Activated naive CD8-positive, alpha-beta T cell treated with anti-CD3 and anti-CD28 coated beads, Interleukin-2, amount 10 ng/mL, durations not matched to agents 7 days and 5 days (primary cell): Measurements from ENCODE around the gene CTIF. TPM values are rescaled to one million over a fixed set of nuclear protein-coding genes. Genes with fewer than 3 reads are reported as not detected.

ENCODE experiments used
- ATAC-seq: fragments of 150-1000 bp; cut with Tn5 transposase; one replicate; pipeline ENCODE4 v1.10.0; 2021; ENCODE audit warnings: low read depth, moderate library complexity
- POLR2A ChIA-PET: fragments of 350-600 bp; sonication (Branson Sonifier 250); formaldehyde crosslinking; loops from one replicate; lab custom pipeline; 2021; ENCODE audit warnings: antibody characterized with exemption; lab: Charles Lee
- DNase-seq: peaks from one replicate; pipeline ENCODE4 v3.0.0; 2021
- H3K27ac Mint-ChIP-seq: one replicate; pipeline ENCODE4 v1.8.0; 2022; ENCODE audit warnings: mild to moderate bottlenecking, mixed read lengths
- H3K27me3 Mint-ChIP-seq: one replicate; pipeline ENCODE4 v1.8.0; 2022; ENCODE audit warnings: mild to moderate bottlenecking, moderate library complexity, mixed read lengths
- H3K36me3 Mint-ChIP-seq: one replicate; pipeline ENCODE4 v1.8.0; 2021; ENCODE audit warnings: mild to moderate bottlenecking, mixed read lengths
- H3K4me1 Mint-ChIP-seq: one replicate; pipeline ENCODE4 v1.8.0; 2021; ENCODE audit warnings: mixed read lengths
- H3K4me3 Mint-ChIP-seq: one replicate; pipeline ENCODE4 v1.8.0; 2022; ENCODE audit warnings: mild to moderate bottlenecking, moderate library complexity, mixed read lengths
- H3K9me3 Mint-ChIP-seq: one replicate; pipeline ENCODE4 v1.8.0; 2021; ENCODE audit warnings: mixed read lengths
- total RNA-seq, 2 experiments: library from RNA; stranded (reverse); gene quantifications; one replicate each; pipeline ENCODE4 v1.2.3, GENCODE V29; 2021

Gene CTIF
- total RNA-seq, 2 experiments from 2014 or later = 2.4 to 3.0 TPM

- POLR2A ChIA-PET = no interaction called here
- peak; percentile 13 for ATAC-seq
- Mint-ChIP-seq H3K27ac (no peak overlapping the region), H3K9me3 (no peaks in the 10 kb centered on the region), H3K4me3 (peak overlapping the region; percentile 90), H3K4me1 (peaks cover 15% of the 10 kb centered on the region), H3K36me3 (no peaks in the 10 kb centered on the region), H3K27me3 (peaks cover 24% of the 10 kb centered on the region)
- DNase-seq = peak; percentile 54
Observed at GRCh38 chr18:48540251-48541025, 1.6 kb downstream of the CTIF start.

GRCh38 chr18:48541026-48541746, 2.4 kb downstream of the CTIF start:
- peaks cover 29% of the 10 kb centered on the region for H3K27me3 Mint-ChIP-seq
- peaks cover 13% of the 10 kb centered on the region for H3K4me1 Mint-ChIP-seq
- H3K9me3 Mint-ChIP-seq = no peaks in the 10 kb centered on the region
- DNase-seq = peak; percentile 48
- no peak overlapping the region for H3K27ac Mint-ChIP-seq
- POLR2A ChIA-PET = no interaction called here
- peak; percentile 9 for ATAC-seq
- H3K36me3 Mint-ChIP-seq = no peaks in the 10 kb centered on the region
- peak overlapping the region; percentile 27 for H3K4me3 Mint-ChIP-seq

- DNase-seq = no peak
- Mint-ChIP-seq H3K27me3 (peaks cover 30% of the 10 kb centered on the region), H3K27ac (no peak overlapping the region), H3K4me1 (peaks cover 13% of the 10 kb centered on the region), H3K36me3 (no peaks in the 10 kb centered on the region), H3K9me3 (no peaks in the 10 kb centered on the region), H3K4me3 (peak overlapping the region; percentile 27)
- no peak for ATAC-seq
- POLR2A ChIA-PET = no interaction called here
Observed at GRCh38 chr18:48541747-48542400, 3.0 kb downstream of the CTIF start.

GRCh38 chr18:48542513-48543181, 3.8 kb downstream of the CTIF start:
- Mint-ChIP-seq H3K9me3 (no peaks in the 10 kb centered on the region), H3K27me3 (peaks cover 32% of the 10 kb centered on the region), H3K4me3 (no peak overlapping the region)

GRCh38 chr18:48543228-48543627, 4.4 kb downstream of the CTIF start:
- Mint-ChIP-seq H3K4me3 (no peak overlapping the region), H3K4me1 (peaks cover 13% of the 10 kb centered on the region), H3K27me3 (peaks cover 32% of the 10 kb centered on the region), H3K27ac (no peak overlapping the region), H3K36me3 (no peaks in the 10 kb centered on the region), H3K9me3 (no peaks in the 10 kb centered on the region)
- POLR2A ChIA-PET = no interaction called here
- DNase-seq (peak; percentile 33), ATAC-seq (peak; percentile 34)

More at GRCh38 chr18:48542513-48543181, 3.8 kb downstream of the CTIF start:
- POLR2A ChIA-PET = no interaction called here
- ATAC-seq (no peak), DNase-seq (no peak)
- Mint-ChIP-seq H3K27ac (no peak overlapping the region), H3K36me3 (no peaks in the 10 kb centered on the region), H3K4me1 (peaks cover 13% of the 10 kb centered on the region)

- no peak for ATAC-seq
- H3K27ac Mint-ChIP-seq = no peak overlapping the region
- H3K4me3 Mint-ChIP-seq = no peak overlapping the region
- no peaks in the 10 kb centered on the region for H3K9me3 Mint-ChIP-seq
- H3K27me3 Mint-ChIP-seq = peaks cover 30% of the 10 kb centered on the region
- no peak for DNase-seq
- H3K36me3 Mint-ChIP-seq = no peaks in the 10 kb centered on the region
- H3K4me1 Mint-ChIP-seq = peaks cover 12% of the 10 kb centered on the region
- POLR2A ChIA-PET = no interaction called here
Observed at GRCh38 chr18:48544116-48544515, 5.3 kb downstream of the CTIF start.

GRCh38 chr18:48544661-48545415, 6.0 kb downstream of the CTIF start:
- Mint-ChIP-seq H3K27ac (no peak overlapping the region), H3K9me3 (no peaks in the 10 kb centered on the region), H3K36me3 (no peaks in the 10 kb centered on the region), H3K4me3 (no peak overlapping the region), H3K4me1 (peaks cover 12% of the 10 kb centered on the region), H3K27me3 (peaks cover 27% of the 10 kb centered on the region)
- DNase-seq = no peak
- POLR2A ChIA-PET = no interaction called here
- ATAC-seq = no peak

GRCh38 chr18:48545757-48546321, 7.0 kb downstream of the CTIF start:
- Mint-ChIP-seq H3K4me1 (peaks cover 12% of the 10 kb centered on the region), H3K27ac (no peak overlapping the region), H3K9me3 (no peaks in the 10 kb centered on the region), H3K36me3 (no peaks in the 10 kb centered on the region), H3K27me3 (peaks cover 21% of the 10 kb centered on the region), H3K4me3 (no peak overlapping the region)
- DNase-seq (no peak), ATAC-seq (no peak)
- POLR2A ChIA-PET = no interaction called here

GRCh38 chr18:48546396-48546795, 7.6 kb downstream of the CTIF start:
- Mint-ChIP-seq H3K27ac (no peak overlapping the region), H3K4me3 (no peak overlapping the region), H3K36me3 (no peaks in the 10 kb centered on the region), H3K27me3 (peaks cover 19% of the 10 kb centered on the region), H3K4me1 (peaks cover 12% of the 10 kb centered on the region), H3K9me3 (no peaks in the 10 kb centered on the region)
- POLR2A ChIA-PET = no interaction called here
- no peak for DNase-seq
- no peak for ATAC-seq

- POLR2A ChIA-PET = no interaction called here
- H3K27me3 Mint-ChIP-seq = peaks cover 13% of the 10 kb centered on the region
- no peak overlapping the region for H3K27ac Mint-ChIP-seq
- H3K9me3 Mint-ChIP-seq = no peaks in the 10 kb centered on the region
- no peak for DNase-seq
- no peaks in the 10 kb centered on the region for H3K36me3 Mint-ChIP-seq
- no peak overlapping the region for H3K4me3 Mint-ChIP-seq
- peaks cover 9% of the 10 kb centered on the region for H3K4me1 Mint-ChIP-seq
- ATAC-seq = no peak
Observed at GRCh38 chr18:48547531-48547981, 8.7 kb downstream of the CTIF start.

- DNase-seq = no peak
- H3K4me3 Mint-ChIP-seq = no peak overlapping the region
- peaks cover 8% of the 10 kb centered on the region for H3K4me1 Mint-ChIP-seq
- no peak overlapping the region for H3K27ac Mint-ChIP-seq
- no peaks in the 10 kb centered on the region for H3K36me3 Mint-ChIP-seq
- H3K9me3 Mint-ChIP-seq = no peaks in the 10 kb centered on the region
- POLR2A ChIA-PET = no interaction called here
- no peak for ATAC-seq
- H3K27me3 Mint-ChIP-seq = peaks cover 13% of the 10 kb centered on the region
Observed at GRCh38 chr18:48548011-48548771, 9.4 kb downstream of the CTIF start.

GRCh38 chr18:48548921-48549320, 10.1 kb downstream of the CTIF start:
- no peak for ATAC-seq
- Mint-ChIP-seq H3K36me3 (no peaks in the 10 kb centered on the region), H3K27me3 (peaks cover 10% of the 10 kb centered on the region), H3K27ac (no peak overlapping the region), H3K9me3 (no peaks in the 10 kb centered on the region), H3K4me1 (peaks cover 3% of the 10 kb centered on the region), H3K4me3 (no peak overlapping the region)
- POLR2A ChIA-PET = no interaction called here
- DNase-seq = no peak
